ENCODE measurements around the gene SCN3A.

DNA sequence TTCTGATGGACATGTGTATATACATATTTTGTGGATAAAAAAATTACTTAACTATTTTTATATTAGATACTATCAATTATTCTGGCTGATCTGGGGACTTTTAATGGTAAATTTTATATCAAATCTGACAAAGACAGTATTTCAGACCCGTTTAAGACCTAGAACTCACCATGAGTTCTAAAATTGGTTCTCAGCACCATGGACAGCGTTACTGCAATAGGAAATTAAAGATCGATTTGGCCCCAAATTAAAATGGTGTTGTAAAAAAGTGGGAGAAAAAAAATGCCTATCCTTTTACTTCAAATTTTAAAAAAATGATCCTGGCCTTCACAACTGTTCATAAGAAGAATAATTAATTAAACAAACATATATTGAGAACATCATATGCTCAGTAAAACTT, 34.4 kb upstream of the SCN3A start:
- TF ChIP-seq TCF12 (IDR thresholded peaks at IDR 0.05) (no peak), TCF12 (CRISPR knock-in tag; IDR thresholded peaks at IDR 0.05) (no peak), TCF7L2 (IDR thresholded peaks at IDR 0.05; ENCODE audit: low read depth, low read length) (no peak), CENPX (CRISPR knock-in tag; IDR thresholded peaks at IDR 0.05) (no peak), GMEB1 (CRISPR knock-in tag; IDR thresholded peaks at IDR 0.05; ENCODE audit: borderline replicate concordance) (no peak), EZH2 (conservative IDR thresholded peaks at IDR 0.05; ENCODE audit: low read depth, low read length) (no peak), KLF9 (CRISPR knock-in tag; IDR thresholded peaks at IDR 0.05; ENCODE audit: low read depth) (no peak), ELF3 (CRISPR knock-in tag; IDR thresholded peaks at IDR 0.05) (0 out of 2 replicates have a peak, but pooled peaks have one; percentile 22), RXRA (CRISPR knock-in tag; IDR thresholded peaks at IDR 0.05) (no peak)
- TF ChIP-seq, protein P1, sequence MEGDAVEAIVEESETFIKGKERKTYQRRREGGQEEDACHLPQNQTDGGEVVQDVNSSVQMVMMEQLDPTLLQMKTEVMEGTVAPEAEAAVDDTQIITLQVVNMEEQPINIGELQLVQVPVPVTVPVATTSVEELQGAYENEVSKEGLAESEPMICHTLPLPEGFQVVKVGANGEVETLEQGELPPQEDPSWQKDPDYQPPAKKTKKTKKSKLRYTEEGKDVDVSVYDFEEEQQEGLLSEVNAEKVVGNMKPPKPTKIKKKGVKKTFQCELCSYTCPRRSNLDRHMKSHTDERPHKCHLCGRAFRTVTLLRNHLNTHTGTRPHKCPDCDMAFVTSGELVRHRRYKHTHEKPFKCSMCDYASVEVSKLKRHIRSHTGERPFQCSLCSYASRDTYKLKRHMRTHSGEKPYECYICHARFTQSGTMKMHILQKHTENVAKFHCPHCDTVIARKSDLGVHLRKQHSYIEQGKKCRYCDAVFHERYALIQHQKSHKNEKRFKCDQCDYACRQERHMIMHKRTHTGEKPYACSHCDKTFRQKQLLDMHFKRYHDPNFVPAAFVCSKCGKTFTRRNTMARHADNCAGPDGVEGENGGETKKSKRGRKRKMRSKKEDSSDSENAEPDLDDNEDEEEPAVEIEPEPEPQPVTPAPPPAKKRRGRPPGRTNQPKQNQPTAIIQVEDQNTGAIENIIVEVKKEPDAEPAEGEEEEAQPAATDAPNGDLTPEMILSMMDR (CRISPR knock-in tag; IDR thresholded peaks at IDR 0.05): no peak
- TF ChIP-seq, protein P2, sequence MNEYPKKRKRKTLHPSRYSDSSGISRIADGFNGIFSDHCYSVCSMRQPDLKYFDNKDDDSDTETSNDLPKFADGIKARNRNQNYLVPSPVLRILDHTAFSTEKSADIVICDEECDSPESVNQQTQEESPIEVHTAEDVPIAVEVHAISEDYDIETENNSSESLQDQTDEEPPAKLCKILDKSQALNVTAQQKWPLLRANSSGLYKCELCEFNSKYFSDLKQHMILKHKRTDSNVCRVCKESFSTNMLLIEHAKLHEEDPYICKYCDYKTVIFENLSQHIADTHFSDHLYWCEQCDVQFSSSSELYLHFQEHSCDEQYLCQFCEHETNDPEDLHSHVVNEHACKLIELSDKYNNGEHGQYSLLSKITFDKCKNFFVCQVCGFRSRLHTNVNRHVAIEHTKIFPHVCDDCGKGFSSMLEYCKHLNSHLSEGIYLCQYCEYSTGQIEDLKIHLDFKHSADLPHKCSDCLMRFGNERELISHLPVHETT (CRISPR knock-in tag; conservative IDR thresholded peaks at IDR 0.05): no peak

All from HepG2 (cell line).